GM18499 (cell line): ENCODE results near the gene PRKCB.
"Not testable (repeated sequence)": the region's sequence is repeated elsewhere in the genome, so short reads cannot be mapped to it uniquely, and the experiment has no call there.

Source experiments
- ATAC-seq: cut with Tn5 transposase; IDR thresholded peaks from one replicate; pipeline ENCODE4 v1.9.1; 2021; ENCODE audit warnings: moderate number of reproducible peaks; ENCODE audit not compliant: insufficient read depth, unreplicated experiment

Gene PRKCB

DNA sequence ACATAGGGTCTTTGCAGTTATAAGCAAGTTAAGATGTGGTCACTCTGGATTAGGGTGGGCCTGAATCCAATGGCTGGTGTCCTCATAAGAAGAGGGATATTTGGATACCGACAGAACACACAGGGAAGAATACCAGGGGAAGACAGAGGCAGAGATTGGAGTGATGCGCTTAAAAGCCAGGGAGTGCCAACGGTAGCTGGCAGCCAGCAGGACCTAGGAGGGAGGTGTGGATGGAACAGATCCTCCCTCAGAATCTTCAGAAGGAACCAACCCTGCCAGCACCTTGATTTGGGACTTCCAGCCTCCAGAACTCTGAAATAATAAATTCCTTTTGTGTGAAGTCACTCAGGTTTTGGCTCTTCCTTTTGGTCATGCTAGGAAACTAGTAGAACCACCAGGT is 310.1 kb downstream of the PRKCB start:
- ATAC-seq = no peak

DNA sequence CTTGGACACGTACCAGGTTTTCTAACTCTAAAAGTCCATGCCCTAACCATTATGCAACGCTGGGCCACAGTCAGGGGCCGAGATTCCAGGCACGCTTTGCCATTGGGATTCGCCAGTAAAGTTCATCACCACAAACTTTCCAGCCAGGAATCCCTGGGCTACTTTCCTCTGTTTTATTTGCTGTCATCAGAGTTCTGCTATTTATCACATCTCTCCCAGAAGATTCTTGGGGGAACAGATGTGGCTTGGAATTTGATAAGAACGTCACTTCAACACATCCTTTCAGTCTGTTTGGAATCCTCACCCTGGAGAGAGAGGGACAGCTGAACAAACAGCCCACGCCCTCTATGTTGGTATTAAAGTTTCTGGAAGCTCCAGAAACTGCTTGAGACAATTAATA is 310.7 kb downstream of the PRKCB start:
- no peak for ATAC-seq

DNA sequence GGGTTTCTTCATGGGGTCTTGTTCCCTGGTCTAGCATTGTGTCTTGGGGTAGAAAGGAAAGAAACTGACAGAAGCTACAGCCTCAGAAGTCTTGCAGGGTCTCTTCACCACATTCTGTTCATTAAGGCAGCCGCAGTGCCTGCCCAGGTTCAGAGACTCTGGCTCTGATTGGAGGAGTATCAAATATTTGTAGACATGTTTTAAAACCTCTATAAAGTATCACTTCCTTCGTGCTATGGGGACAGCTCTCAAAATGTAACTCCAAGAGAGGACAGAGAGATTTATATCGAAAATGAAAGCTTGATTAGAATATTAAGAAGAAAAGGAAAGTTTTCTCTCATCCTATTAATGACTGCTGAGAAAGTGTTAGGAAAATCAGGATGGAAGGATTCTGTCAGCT is 313.3 kb downstream of the PRKCB start:
- ATAC-seq = no peak

DNA sequence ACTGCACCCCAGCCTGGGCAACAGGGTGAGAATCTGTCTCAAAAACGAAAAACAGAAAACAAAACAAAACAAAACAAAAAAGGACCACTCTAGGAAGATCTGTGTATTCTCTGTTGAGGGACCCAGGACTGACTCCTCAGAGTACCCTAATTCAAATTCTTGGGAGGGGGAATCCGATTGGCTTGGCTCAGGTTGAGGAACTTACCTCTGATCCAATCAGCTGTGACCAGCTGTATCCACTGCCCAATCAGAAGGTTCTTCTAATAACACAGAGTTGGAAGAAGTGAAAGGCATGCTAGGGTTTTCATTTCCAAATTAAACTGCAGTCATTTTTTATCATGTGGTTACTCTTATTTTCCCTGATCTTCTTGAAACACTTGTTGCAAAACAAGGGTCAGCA is 314.5 kb downstream of the PRKCB start:
- ATAC-seq = no peak

DNA sequence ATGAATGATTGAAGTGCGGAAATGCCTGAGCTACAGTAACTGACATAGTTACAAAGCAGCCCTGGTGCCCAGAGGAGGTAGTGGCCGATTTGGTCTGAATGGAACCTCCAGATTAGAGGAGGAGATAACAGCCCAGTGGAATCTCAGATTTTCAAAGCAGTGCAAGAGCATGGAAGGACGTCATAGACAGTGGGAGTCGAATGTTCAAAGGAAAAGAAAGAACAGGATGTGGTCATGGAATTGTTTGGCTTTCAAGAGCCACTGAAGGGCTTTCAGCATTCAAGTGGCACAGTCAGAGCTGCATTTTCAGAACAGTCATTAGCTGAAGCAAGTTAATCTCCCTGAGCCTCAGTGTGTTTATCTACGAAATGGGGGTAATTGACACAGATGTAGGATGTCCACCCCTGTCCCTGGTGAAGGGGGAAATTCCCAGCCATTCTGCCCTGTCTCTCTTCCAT is 315.7 kb downstream of the PRKCB start:
- no peak for ATAC-seq

DNA sequence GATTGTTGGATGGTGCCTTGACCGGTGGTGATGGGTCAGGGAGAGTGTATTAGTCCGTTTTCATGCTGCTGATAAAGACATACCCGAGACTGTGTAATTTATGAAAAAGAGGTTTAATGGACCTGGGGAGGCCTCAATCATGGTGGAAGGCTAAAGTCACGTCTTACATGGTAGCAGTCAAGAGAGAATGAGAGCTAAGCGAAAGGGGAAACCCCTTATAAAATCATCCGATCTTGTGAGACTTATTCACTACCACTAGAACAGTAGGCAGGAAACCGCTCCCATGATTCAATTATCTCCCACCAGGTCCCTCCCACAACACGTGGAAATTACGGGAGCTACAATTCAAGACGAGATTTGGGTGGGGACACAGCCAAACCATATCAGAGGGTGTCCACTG is 316.3 kb downstream of the PRKCB start:
- ATAC-seq = not testable (repeated sequence)

DNA sequence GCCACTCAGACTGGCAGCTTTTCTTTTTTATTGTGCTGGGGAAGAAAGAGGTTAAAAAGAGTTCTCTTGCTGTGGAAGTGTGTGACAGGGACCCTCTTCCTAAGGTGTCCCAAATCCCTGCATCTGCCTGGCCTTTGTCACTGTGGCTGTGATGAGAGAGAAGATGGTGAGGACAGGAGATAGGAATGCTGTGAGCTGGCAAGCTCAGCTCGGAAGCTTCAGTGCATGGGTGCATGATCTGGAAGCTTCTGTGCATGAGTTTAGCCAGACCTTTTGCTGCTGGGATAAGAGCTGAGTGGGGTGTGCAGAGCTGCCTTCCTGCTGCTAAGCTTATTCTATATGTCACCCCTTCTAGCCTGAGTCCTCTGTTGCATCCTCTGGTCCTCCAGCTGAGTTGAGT is 317.0 kb downstream of the PRKCB start:
- ATAC-seq = no peak

DNA sequence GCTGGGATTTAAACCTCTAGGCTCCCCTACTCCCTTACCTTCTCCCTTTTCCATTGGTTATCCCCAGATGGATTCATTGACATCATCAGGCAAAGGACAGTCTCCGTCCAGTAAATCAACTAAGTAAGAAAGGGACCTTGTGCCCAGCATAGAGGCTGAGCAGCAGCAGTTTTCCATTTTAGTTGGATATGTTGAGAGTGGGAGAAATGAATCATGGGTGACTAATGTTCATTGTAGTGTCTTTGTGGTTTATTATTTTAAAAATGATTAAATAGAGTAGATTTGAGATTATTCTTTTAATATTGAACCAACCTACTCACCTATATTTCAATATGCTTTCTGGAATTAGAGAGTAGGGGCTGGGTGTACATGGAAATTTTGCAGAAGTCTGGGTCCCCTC is 321.0 kb downstream of the PRKCB start:
- no peak for ATAC-seq

DNA sequence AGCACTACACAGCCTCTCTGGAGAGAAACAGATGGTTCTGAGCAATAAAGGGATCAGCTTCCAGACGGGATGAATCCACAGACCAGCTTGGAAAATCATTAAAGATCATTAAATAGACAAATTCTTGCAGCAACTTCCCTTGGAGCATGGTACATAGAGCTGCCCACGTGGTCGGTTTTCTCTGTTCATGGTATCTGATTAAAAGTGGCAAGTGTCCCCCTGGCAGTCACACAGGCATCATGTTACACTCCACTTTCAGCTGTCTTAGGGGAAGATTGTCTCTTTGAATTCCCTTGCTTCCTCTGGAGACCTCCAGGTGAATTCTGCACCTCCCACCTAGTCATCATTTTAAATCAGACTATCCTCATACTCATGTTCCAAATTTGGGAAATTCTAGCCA is 328.2 kb downstream of the PRKCB start:
- ATAC-seq = no peak

DNA sequence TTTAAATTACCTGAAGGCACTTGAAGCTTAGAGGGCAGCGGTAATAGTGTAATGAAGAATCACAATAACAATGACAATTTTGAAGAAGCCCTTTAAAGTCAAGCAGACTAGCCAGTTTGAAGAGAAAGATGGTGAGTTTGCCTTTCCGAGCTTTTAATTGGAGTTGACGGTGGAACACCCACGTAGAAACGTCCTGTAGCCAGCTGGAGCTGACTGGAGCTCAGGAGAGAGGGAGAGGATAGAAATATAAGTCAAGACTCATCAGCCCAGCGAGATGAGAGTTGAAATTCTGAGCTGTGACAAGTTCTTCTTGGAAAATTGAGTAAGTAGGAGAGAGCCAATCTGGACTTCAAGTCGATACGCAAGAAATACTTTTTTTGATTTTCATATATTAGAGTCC is 328.6 kb downstream of the PRKCB start:
- ATAC-seq = no peak

DNA sequence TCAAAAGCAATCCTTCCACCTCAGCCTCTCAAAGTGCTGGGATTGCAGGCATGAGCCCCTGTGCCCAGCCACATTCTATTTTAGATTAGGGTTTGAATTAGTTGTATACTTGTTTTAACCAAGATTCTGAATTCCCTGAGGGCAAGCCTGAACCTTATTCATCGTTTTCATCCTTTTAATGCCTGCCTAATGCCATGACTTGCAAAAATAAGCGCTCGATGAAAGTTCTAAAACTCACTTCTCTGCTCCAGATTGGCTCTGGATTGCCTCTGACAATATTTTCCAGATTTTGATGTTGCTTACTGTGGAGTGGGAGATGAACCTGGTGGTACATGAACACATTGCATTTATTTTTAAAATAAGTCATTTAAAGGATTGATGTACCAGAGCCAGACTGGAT is 329.5 kb downstream of the PRKCB start:
- ATAC-seq = no peak

DNA sequence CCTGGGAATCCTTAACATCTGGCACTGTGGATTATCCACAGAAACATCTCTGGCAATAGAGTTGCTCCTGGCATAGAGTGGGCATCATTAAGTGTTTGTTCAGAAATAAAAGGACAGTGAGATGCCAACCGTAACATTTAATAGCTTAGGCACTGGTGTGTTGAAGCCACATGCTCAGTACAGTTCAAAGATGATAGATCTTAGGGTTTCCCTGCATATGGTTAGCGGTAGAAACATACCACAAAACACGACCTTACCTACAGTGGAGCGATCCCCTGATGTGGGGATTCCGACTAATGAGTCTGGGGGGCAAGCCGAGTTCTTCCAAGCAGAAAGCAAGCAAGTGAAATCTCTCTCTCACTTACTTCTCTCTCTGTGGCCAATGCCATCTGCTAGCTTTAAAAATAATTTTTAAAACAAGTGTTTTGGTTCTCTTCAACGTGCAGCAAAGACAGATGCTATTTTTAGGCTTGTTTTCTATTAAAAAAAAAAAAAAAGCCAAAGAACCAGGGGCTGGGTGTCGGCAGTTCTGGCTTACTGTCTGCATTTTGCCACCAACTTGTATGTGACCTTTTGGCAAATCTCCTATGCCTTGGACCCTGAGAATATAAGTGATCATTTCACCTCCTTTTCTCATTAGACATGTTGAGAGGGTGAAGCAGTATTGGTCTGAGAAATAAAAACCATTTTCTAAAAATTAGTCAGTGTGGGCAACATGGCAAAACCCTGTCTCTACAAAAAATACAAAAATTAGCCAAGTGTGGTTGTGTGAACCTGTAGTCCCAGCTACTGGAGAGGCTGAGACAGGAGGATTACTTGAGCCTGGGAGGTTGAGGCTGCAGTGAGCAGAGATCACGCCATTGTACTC is 331.1 kb downstream of the PRKCB start:
- ATAC-seq = no peak

DNA sequence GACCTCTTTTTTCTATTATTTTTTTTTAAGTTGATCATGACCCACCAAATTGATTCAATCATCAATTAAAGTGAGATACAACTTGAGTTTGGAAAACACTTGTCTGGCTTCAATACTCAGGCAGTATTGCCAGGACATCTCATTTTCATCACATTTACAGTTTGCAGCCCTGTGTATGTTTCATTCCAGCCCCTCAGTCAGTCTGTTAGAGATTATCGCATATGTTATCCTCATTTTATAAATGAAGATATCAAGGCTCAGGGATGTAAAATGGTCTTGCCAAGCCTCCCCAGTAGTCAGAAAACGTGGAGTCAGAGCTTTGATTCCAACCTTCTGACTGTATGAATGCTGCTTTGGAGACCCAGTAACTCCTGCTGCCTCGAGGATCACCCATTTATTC is 333.1 kb downstream of the PRKCB start:
- ATAC-seq = no peak

DNA sequence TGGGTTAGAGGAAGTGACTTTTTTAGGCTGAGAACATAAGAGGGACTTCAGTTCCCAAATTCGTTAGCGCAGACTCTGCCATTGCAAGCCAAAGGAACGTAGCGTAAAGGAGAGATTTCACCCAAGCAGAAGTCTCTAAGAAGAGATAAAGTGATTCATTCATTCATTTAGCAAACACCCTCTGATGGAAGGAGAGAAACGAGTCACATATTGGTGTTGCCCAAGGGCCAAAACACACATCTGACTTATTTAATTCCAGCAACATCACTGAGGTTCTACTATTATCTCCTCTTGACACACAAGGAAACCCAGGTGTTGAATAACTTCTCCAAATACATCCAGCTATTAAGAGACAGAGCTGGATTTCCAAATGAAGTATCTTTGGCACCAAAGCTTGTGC is 334.6 kb downstream of the PRKCB start:
- ATAC-seq = no peak

DNA sequence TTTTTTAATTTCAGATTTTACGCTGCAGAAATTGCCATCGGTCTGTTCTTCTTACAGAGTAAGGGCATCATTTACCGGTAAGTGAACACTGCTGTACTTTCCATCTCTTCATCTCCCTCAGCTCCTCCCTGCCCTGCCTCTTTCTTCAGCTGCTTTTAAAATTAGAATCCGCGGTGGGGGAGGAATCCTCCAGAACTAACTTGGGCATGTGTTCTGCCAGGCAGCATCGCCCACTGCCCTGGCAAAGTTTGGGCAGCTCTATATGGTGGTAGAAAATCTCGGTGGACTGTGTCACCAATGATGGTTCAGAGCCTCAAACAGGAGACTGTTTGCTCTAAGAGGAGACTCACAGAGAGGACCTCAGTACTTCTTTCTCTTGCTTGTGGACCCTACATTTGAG is 338.7 kb downstream of the PRKCB start:
- no peak for ATAC-seq

DNA sequence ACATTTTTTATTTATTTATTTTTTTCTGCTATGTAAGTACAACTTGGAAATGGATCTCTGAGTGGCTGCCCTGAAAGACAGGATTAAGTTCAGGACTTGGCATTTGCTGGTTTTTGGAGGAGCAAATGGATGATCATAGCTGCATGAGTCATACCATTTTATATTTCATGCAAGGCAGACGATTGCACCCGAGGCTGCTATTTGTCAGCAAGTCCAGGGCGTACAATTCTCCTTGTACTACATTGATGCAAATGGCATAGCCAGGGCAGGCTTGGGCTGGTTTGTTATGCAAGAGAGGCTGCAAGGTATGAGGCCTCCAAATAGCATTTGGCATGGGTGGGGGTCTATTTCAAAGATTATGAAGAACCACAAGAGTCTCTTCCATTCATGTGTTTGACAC is 339.2 kb downstream of the PRKCB start:
- no peak for ATAC-seq

DNA sequence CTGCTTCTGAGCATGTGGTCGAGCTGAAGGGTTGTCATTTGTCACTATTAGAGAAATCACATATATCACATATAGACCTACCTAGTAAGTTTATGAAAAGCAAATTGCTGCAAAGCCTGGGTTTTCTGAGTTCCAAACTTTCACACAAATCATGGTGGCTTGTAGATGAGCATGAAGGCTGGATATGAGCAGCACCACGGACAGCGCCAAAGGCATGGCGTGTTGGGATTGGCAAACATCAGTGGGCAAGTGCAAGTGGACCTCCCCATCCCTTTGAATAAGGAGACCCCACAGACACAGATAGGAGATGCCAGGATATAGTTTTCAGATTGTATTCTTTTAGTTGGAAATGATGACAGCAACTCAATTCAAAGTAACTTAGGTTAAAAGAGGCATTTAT is 342.7 kb downstream of the PRKCB start:
- ATAC-seq = no peak

DNA sequence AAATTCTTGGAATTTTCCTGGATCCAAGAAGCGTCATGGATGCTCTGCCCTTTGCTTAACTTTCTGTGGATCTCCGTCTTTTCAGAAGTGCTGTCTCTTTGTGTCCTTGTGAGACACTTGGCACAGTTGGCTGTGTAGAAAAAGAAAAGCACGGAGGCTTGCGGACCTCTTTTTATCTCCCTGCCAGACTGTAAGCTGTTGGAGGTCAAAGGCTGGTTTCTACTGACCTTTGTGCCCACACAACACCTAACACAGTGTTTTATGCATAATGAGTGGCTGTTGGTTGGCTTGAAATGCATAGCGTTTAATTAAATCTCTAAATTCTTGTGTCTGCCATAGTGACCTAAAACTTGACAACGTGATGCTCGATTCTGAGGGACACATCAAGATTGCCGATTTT is 344.7 kb downstream of the PRKCB start:
- no peak for ATAC-seq

DNA sequence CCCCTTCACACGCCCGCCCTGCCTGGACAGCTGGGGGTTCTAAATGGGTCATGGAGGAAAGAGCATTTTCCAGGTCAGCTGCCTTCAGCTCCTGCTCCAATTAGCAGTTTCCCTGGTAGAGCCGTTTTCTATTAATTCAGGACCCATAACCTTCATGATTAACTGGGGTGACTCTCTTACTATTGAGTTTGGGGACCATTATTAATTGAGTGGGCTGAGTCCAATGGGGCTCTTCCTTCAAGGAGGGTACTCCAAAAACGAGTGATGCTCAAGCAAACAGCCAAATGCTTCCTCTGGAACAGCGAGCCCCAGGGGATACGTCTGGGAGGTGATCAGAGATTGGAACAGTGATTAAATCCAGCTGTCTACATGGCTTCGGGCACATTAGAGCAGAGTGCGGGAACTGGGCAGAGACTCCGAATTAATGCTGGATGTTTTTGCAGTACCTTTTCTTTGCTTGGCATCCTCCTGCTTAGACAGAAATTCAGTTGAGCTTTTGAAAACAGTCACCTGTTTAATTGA is 352.3 kb downstream of the PRKCB start:
- no peak for ATAC-seq

DNA sequence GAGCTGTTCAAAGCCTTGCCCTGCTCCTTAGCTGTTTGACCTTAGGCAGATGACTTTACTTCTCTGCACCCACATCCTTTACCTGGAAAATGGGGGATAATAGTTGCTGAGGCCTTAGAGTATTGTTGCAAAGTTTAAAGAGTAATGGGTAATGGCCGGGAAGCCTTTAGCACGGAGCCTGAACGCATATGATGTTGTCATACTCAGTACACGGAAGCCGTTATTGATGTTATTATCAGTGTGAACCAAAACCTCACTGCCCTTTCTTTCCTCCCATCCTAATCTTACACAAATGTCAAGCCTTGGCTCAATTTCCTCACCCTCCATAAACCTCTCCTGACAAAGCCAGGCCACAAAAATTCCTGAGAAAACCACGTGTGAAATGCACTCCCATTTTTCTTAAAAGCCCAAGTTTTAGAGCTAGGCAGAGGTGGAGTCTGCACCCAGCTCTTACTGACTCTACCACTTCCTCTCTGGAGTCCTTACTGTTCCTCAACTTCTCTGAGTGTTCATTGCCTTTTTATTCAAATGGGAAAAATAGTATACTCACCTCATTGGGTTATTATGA is 353.1 kb downstream of the PRKCB start:
- ATAC-seq = no peak

DNA sequence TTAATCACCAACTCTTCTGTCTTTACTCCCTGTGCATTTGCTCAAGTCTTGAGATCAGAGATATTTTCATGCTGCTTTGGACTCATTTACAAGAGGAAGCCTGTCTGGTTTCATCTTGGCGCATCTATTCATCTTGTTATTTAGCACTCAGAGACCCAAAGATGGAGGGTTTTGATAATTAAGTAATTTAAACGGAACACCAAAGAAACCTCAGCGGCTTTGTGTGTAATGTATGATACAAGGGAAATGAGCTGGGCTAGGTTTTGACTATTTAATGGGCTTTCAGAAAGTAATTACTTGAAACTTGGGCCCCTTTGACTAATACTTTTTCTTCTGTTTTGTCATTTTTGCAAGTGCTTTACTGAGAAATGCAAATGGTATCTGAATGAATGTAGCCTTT is 354.2 kb downstream of the PRKCB start:
- no peak for ATAC-seq

DNA sequence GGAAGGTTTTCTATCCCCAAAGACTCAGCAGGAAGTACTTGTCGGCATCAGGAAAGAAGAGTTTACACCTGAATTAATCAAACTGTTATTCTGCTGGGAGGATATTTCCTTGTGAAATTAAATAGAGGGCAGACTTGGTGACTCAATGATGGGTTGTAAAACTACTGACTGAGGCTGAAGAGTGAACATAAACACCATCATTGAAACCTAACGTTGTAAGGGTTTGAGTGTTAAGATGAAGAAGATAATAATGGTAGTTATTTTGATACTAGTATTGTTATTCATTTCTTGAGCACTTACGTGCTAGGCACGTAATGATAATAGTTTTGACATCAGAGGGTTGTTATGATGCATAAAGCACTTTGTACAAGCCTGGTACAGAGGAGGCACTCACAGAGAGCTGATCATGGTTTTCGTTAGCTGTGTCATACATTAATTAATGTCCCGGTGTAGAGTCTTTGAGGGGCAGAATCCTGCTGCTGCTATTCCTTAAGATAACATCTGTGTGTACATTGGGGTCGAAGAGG is 356.2 kb downstream of the PRKCB start:
- no peak for ATAC-seq
